Liver (tissue), 9 donors: Measurements from ENCODE around the gene SMIM13. TPM values are rescaled to one million over a fixed set of nuclear protein-coding genes. Genes with fewer than 3 reads are reported as not detected.

Experiments
- DNase-seq: peaks from one replicate; pipeline ENCODE4 v3.0.0-alpha.2; 2017; ENCODE audit warnings: low spot score
- H3K27ac ChIP-seq, 2 donors: one replicate each; pipeline ENCODE4 v1.7.0; 2013; ENCODE audit warnings: inconsistent platforms in 2 of 2, low read length in 2 of 2, control low read depth in 1 of 2, low read depth in 1 of 2, mild to moderate bottlenecking in 1 of 2
- H3K27me3 ChIP-seq, 4 donors: one replicate each; pipeline versions ENCODE4 v1.6.1 to v1.7.0; 2013; ENCODE audit warnings: low read length in 3 of 4, inconsistent platforms in 1 of 4, mild to moderate bottlenecking in 1 of 4, moderate library complexity in 1 of 4; ENCODE audit not compliant: control insufficient read depth in 4 of 4, insufficient read depth in 4 of 4
- H3K36me3 ChIP-seq, 4 donors: one replicate each; pipeline versions ENCODE4 v1.6.1 to v1.7.0; 2013; ENCODE audit warnings: low read length in 3 of 4, mild to moderate bottlenecking in 3 of 4, low read depth in 1 of 4, moderate library complexity in 1 of 4; ENCODE audit not compliant: control insufficient read depth in 4 of 4, insufficient read depth in 3 of 4
- H3K4me1 ChIP-seq, 4 donors: one replicate each; pipeline versions ENCODE4 v1.6.1 to v1.7.0; 2013; ENCODE audit warnings: low read length in 3 of 4, mild to moderate bottlenecking in 3 of 4, moderate library complexity in 1 of 4; ENCODE audit not compliant: control insufficient read depth in 4 of 4, insufficient read depth in 4 of 4
- H3K4me3 ChIP-seq, 3 donors: one replicate each; pipeline versions ENCODE4 v1.6.1 to v1.7.0; 2013; ENCODE audit warnings: low read length in 3 of 3, control low read depth in 1 of 3, low read depth in 1 of 3, mild to moderate bottlenecking in 1 of 3
- H3K9ac ChIP-seq, 2 donors: one replicate each; pipeline ENCODE4 v1.7.0; 2013; ENCODE audit warnings: low read length in 2 of 2, mild to moderate bottlenecking in 2 of 2, moderate library complexity in 2 of 2, control low read depth in 1 of 2, low read depth in 1 of 2
- H3K9me3 ChIP-seq, 4 donors: one replicate each; pipeline versions ENCODE4 v1.6.1 to v1.7.0; 2013; ENCODE audit warnings: low read length in 3 of 4; ENCODE audit not compliant: control insufficient read depth in 4 of 4
- ATF3 ChIP-seq: IDR thresholded peaks from 2 replicates; pipeline ENCODE4 v1.6.1; 2016; ENCODE audit warnings: antibody characterized with exemption
- EGR1 ChIP-seq, 2 donors: IDR thresholded peaks; 2 replicates each; pipeline ENCODE4 v1.6.1; 2016 to 2018; ENCODE audit warnings: antibody characterized with exemption in 2 of 2, low read depth in 2 of 2
- FOXA1 ChIP-seq: IDR thresholded peaks from 2 replicates; pipeline ENCODE4 v1.6.1; 2016; ENCODE audit warnings: antibody characterized with exemption
- FOXA2 ChIP-seq: IDR thresholded peaks from 2 replicates; pipeline ENCODE4 v1.6.1; 2016; ENCODE audit warnings: antibody characterized with exemption
- GABPA ChIP-seq, 2 donors: IDR thresholded peaks in 1 of 2; conservative IDR thresholded peaks in 1 of 2; 2 replicates each; pipeline ENCODE4 v1.6.1; 2016; ENCODE audit warnings: antibody characterized with exemption in 2 of 2, mild to moderate bottlenecking in 1 of 2, moderate library complexity in 1 of 2
- HNF4A ChIP-seq, 2 donors: conservative IDR thresholded peaks; 2 replicates each; pipeline ENCODE4 v1.6.1; 2016; ENCODE audit warnings: antibody characterized with exemption in 2 of 2, mild to moderate bottlenecking in 2 of 2
- HNF4G ChIP-seq: IDR thresholded peaks from 2 replicates; pipeline ENCODE4 v1.6.1; 2016; ENCODE audit warnings: antibody characterized with exemption
- JUND ChIP-seq, 2 donors: IDR thresholded peaks; 2 replicates each; pipeline ENCODE4 v1.6.1; 2016; ENCODE audit warnings: antibody characterized with exemption in 2 of 2
- MAX ChIP-seq: IDR thresholded peaks from 2 replicates; pipeline ENCODE4 v1.6.1; 2016; ENCODE audit warnings: antibody characterized with exemption
- RAD21 ChIP-seq, 2 donors: IDR thresholded peaks; 2 replicates each; pipeline ENCODE4 v1.6.1; 2016; ENCODE audit warnings: antibody characterized with exemption in 2 of 2, mild to moderate bottlenecking in 2 of 2
- SP1 ChIP-seq: IDR thresholded peaks from 2 replicates; pipeline ENCODE4 v1.6.1; 2018; ENCODE audit warnings: antibody characterized with exemption, mild to moderate bottlenecking
- TAF1 ChIP-seq: conservative IDR thresholded peaks from 2 replicates; pipeline ENCODE4 v1.6.1; 2016; ENCODE audit warnings: antibody characterized with exemption, mild to moderate bottlenecking
- YY1 ChIP-seq: IDR thresholded peaks from 2 replicates; pipeline ENCODE4 v1.6.1; 2016; ENCODE audit warnings: antibody characterized with exemption, mild to moderate bottlenecking
- WGBS: extraction: QIAGEN DNeasy Blood & Tissue Kit; methylation state at CpG from one replicate; pipeline ENCODE4 v1.1.7; 2013; 5-methylcytosine and 5-hydroxymethylcytosine counted together
- polyA plus RNA-seq, 2 donors: library from polyadenylated mRNA; stranded (reverse) in 1 of 2; unstranded in 1 of 2; fragments of 200-250 nt in 1 of 2; fragments of >200 nt in 1 of 2; fragmentation: Nextera tagmentation in 1 of 2; extraction: Ambion mirVana in 1 of 2; gene quantifications; one replicate each; pipeline versions ENCODE4 v1.2.1 to v1.2.3, GENCODE V29; 2013 to 2015
- total RNA-seq, 2 donors: library from RNA; depleted of rRNA; stranded (reverse); fragments of >200 nt; gene quantifications; one replicate each; pipeline ENCODE4 v1.2.3, GENCODE V29; 2014
- TF ChIP-seq, protein P1 (sequence below): fragments of 150-350 bp; IDR thresholded peaks from 2 replicates; pipeline ENCODE4 v1.5.1; 2017; ENCODE audit warnings: improper control_type of control experiment, low read depth, low read length; ENCODE audit not compliant: missing input control
- TF ChIP-seq, protein P2 (sequence below): IDR thresholded peaks from 2 replicates; pipeline ENCODE4 v1.6.1; 2016; ENCODE audit warnings: antibody characterized with exemption, mild to moderate bottlenecking
- TF ChIP-seq, protein P3 (sequence below): IDR thresholded peaks from 2 replicates; pipeline ENCODE4 v1.6.1; 2016; ENCODE audit warnings: antibody characterized with exemption
- donor health status: healthy.
- donor health status: healthy.
- donor health status: healthy.
- donor health status: healthy.
- donor health status: healthy.

SMIM13 gene
- total and polyA plus RNA-seq, 4 donors: 2.8 to 9.0 (median 5.8) TPM

DNA sequence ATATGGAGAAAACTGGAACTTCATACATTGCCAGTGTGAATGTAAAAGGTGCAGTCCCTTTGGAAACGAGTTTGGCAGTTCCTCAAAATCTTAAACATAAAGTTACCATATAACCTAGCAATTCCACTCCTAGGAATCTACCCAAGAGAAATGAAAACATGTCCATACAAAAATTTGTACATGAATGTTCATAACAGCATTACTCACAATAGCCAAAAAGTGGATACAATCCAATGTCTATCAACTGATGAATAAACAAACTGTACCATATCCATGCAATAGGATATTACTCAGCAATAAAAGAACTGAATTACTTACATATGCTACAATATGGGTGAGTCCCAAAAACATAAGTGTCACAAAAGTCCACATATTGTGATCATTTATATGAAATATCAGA is 66.6 kb downstream of the SMIM13 start:
- Histone ChIP-seq H3K27me3 (no peaks in the 10 kb centered on the region), H3K27ac (no peak overlapping the region), H3K9ac (no peak overlapping the region), H3K4me1 (no peaks in the 10 kb centered on the region), H3K9me3 (no peaks in the 10 kb centered on the region), H3K4me3 (no peak overlapping the region), H3K36me3 (no peaks in the 10 kb centered on the region)
- no peak for TF ChIP-seq JUND (IDR thresholded peaks at IDR 0.05)
- TF ChIP-seq HNF4G: no peak
- DNase-seq: no peak
- 72% methylated on average over 1 of the region's 1 CpG for WGBS

GRCh38 chr6:11161031-11161956 is 67.7 kb downstream of the SMIM13 start:
- H3K9me3 ChIP-seq: no peaks in the 10 kb centered on the region
- H3K36me3 ChIP-seq: no peaks in the 10 kb centered on the region
- WGBS: 95% methylated on average over 9 of the region's 9 CpGs
- TF ChIP-seq GABPA (IDR thresholded peaks at IDR 0.05 in 1 of 2, conservative IDR thresholded peaks at IDR 0.05 in 1 of 2) (no peak), HNF4G (no peak), TAF1 (no peak), FOXA1 (no peak), MAX (no peak), RAD21 (IDR thresholded peaks at IDR 0.05) (no peak), ATF3 (no peak), FOXA2 (no peak), SP1 (no peak), JUND (IDR thresholded peaks at IDR 0.05) (no peak), HNF4A (conservative IDR thresholded peaks at IDR 0.05) (no peak), EGR1 (IDR thresholded peaks at IDR 0.05; ENCODE audit: low read depth in 2 of 2) (no peak)
- TF ChIP-seq, protein P1, sequence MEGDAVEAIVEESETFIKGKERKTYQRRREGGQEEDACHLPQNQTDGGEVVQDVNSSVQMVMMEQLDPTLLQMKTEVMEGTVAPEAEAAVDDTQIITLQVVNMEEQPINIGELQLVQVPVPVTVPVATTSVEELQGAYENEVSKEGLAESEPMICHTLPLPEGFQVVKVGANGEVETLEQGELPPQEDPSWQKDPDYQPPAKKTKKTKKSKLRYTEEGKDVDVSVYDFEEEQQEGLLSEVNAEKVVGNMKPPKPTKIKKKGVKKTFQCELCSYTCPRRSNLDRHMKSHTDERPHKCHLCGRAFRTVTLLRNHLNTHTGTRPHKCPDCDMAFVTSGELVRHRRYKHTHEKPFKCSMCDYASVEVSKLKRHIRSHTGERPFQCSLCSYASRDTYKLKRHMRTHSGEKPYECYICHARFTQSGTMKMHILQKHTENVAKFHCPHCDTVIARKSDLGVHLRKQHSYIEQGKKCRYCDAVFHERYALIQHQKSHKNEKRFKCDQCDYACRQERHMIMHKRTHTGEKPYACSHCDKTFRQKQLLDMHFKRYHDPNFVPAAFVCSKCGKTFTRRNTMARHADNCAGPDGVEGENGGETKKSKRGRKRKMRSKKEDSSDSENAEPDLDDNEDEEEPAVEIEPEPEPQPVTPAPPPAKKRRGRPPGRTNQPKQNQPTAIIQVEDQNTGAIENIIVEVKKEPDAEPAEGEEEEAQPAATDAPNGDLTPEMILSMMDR: no peak
- no peaks in the 10 kb centered on the region for H3K27me3 ChIP-seq
- no peaks in the 10 kb centered on the region for H3K4me1 ChIP-seq
- no peak overlapping the region for H3K27ac ChIP-seq
- no peak overlapping the region for H3K9ac ChIP-seq
- no peak for DNase-seq
- H3K4me3 ChIP-seq: no peak overlapping the region

DNA sequence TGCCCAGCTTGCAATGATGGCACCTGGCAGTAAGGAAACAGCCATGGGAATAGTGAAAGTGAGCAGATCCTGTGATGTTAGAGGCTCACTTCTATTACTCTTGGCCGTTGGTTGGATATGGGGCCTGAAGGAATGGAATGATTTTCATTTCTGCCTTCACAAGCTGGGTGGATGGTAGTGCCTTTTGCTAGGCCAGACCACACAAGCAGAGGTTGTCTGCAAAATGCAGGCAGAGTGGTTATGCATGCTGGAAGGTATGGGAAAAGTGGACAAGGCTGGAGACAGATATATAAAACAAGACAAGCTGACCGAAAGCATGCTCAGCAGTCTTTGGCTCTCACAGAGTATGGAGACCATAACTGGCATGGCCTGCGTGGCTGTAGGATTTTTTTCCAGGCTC is 68.6 kb downstream of the SMIM13 start:
- Histone ChIP-seq H3K27ac (no peak overlapping the region), H3K4me1 (no peaks in the 10 kb centered on the region), H3K9me3 (no peaks in the 10 kb centered on the region), H3K4me3 (no peak overlapping the region), H3K27me3 (no peaks in the 10 kb centered on the region), H3K36me3 (no peaks in the 10 kb centered on the region), H3K9ac (no peak overlapping the region)
- 97% methylated on average over 3 of the region's 3 CpGs for WGBS
- TF ChIP-seq RAD21 (IDR thresholded peaks at IDR 0.05): no peak
- no peak for TF ChIP-seq YY1
- no peak for TF ChIP-seq GABPA (IDR thresholded peaks at IDR 0.05 in 1 of 2, conservative IDR thresholded peaks at IDR 0.05 in 1 of 2)
- no peak for TF ChIP-seq HNF4G
- no peak for TF ChIP-seq HNF4A (conservative IDR thresholded peaks at IDR 0.05)
- TF ChIP-seq, protein P1: no peak
- no peak for TF ChIP-seq FOXA1
- no peak for TF ChIP-seq FOXA2
- TF ChIP-seq, protein P2, sequence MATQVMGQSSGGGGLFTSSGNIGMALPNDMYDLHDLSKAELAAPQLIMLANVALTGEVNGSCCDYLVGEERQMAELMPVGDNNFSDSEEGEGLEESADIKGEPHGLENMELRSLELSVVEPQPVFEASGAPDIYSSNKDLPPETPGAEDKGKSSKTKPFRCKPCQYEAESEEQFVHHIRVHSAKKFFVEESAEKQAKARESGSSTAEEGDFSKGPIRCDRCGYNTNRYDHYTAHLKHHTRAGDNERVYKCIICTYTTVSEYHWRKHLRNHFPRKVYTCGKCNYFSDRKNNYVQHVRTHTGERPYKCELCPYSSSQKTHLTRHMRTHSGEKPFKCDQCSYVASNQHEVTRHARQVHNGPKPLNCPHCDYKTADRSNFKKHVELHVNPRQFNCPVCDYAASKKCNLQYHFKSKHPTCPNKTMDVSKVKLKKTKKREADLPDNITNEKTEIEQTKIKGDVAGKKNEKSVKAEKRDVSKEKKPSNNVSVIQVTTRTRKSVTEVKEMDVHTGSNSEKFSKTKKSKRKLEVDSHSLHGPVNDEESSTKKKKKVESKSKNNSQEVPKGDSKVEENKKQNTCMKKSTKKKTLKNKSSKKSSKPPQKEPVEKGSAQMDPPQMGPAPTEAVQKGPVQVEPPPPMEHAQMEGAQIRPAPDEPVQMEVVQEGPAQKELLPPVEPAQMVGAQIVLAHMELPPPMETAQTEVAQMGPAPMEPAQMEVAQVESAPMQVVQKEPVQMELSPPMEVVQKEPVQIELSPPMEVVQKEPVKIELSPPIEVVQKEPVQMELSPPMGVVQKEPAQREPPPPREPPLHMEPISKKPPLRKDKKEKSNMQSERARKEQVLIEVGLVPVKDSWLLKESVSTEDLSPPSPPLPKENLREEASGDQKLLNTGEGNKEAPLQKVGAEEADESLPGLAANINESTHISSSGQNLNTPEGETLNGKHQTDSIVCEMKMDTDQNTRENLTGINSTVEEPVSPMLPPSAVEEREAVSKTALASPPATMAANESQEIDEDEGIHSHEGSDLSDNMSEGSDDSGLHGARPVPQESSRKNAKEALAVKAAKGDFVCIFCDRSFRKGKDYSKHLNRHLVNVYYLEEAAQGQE: no peak
- TF ChIP-seq, protein P3, sequence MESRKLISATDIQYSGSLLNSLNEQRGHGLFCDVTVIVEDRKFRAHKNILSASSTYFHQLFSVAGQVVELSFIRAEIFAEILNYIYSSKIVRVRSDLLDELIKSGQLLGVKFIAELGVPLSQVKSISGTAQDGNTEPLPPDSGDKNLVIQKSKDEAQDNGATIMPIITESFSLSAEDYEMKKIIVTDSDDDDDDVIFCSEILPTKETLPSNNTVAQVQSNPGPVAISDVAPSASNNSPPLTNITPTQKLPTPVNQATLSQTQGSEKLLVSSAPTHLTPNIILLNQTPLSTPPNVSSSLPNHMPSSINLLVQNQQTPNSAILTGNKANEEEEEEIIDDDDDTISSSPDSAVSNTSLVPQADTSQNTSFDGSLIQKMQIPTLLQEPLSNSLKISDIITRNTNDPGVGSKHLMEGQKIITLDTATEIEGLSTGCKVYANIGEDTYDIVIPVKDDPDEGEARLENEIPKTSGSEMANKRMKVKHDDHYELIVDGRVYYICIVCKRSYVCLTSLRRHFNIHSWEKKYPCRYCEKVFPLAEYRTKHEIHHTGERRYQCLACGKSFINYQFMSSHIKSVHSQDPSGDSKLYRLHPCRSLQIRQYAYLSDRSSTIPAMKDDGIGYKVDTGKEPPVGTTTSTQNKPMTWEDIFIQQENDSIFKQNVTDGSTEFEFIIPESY: no peak
- TF ChIP-seq EGR1 (IDR thresholded peaks at IDR 0.05; ENCODE audit: low read depth in 2 of 2): no peak
- no peak for DNase-seq
